Esophagus muscularis mucosa (tissue), 3 donors: Measurements from ENCODE around the gene FNDC11.

Source experiments
- POLR2A ChIP-seq: fragments of 450-650 bp; IDR thresholded peaks from one replicate; pipeline ENCODE4 v1.6.1; 2017; ENCODE audit warnings: antibody characterized with exemption, moderate library complexity, mild to moderate bottlenecking, low read depth
- TF ChIP-seq, protein P1 (sequence below), 3 experiments: fragments of 200-600 bp in 2 of 3; fragments of 450-650 bp in 1 of 3; sonication (generic) in 2 of 3; IDR thresholded peaks; one replicate each; pipeline ENCODE4 v1.5.1; 2017 to 2019; ENCODE audit warnings: antibody characterized with exemption in 3 of 3, mild to moderate bottlenecking in 2 of 3, moderate library complexity in 1 of 3

DNA sequence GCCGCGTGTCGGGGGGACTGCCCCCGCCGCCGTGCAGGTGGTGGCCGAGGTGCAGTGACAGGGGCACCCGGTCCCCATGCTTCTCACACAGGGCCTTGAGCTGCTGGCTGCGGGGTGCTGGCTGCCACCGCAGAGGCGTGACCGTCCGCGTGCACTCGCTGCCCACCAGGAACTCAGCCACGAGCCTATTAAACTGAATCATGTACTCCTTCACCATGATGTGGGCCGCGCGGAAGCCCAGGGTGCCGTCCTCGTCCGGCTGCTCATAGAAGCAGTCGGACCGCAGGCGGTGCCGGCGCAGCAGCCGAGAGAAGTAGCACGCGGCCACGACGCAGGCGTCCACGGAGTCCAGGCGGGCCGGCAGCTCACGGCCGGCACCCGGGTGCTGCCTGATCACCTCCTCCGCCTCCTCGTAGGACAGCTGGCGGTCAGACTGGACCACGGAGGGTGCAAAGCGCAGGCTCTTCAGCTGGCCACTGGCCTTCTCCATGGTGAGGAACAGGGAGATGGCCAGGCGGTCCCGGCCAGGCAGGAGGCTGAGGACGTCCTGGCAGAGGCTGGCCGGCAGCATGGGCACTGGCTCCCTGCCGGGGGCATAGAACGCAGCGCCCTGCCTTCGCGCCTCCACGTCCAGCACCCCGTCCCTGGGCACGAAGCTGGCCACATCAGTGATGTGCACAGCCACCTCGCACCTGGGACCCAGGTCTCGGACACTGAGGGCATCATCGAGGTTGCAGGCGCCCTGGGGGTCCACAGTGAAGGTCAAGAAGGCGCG lies 10.3 kb downstream of the FNDC11 start:
- TF ChIP-seq, protein P1, sequence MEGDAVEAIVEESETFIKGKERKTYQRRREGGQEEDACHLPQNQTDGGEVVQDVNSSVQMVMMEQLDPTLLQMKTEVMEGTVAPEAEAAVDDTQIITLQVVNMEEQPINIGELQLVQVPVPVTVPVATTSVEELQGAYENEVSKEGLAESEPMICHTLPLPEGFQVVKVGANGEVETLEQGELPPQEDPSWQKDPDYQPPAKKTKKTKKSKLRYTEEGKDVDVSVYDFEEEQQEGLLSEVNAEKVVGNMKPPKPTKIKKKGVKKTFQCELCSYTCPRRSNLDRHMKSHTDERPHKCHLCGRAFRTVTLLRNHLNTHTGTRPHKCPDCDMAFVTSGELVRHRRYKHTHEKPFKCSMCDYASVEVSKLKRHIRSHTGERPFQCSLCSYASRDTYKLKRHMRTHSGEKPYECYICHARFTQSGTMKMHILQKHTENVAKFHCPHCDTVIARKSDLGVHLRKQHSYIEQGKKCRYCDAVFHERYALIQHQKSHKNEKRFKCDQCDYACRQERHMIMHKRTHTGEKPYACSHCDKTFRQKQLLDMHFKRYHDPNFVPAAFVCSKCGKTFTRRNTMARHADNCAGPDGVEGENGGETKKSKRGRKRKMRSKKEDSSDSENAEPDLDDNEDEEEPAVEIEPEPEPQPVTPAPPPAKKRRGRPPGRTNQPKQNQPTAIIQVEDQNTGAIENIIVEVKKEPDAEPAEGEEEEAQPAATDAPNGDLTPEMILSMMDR (IDR thresholded peaks at IDR 0.05) = no peak
- no peak for TF ChIP-seq POLR2A
